K562 (cell line): ENCODE data around the gene SH3GLB2. TPM values are rescaled to one million over a fixed set of nuclear protein-coding genes. Genes with fewer than 3 reads are reported as not detected.
A peak's percentile ranks its signal among the peaks of the same experiment; 100 is the strongest.

Experiments used
- ATAC-seq: fragments of 200-7000 bp; cut with Tn5 transposase; 3 replicates; pipeline ENCODE4 v1.9.1; 2020; ENCODE audit warnings: moderate library complexity
- BruUV-seq: library from RNA; stranded (reverse); fragments of 400-500 nt; replicated peaks from 2 replicates; lab custom pipeline; 2021; lab: Mats Ljungman, UMichigan
- CTCF ChIA-PET: fragments of 300-600 bp; formaldehyde crosslinking; extraction: SDS; loops from one replicate; lab custom pipeline; 2021; ENCODE audit warnings: low intra/inter-chr PET ratio; lab: Yijun Ruan, JAX
- POLR2A ChIA-PET: fragments of 300-600, 350-650 bp; sonication (Branson Sonifier 250); formaldehyde crosslinking; extraction: SDS; loops from one replicate; lab custom pipeline; 2021; ENCODE audit warnings: antibody characterized with exemption, inconsistent platforms; lab: Yijun Ruan, JAX
- DNase-seq, 4 experiments: peaks; one replicate each; pipeline versions ENCODE4 v3.0.0 to v3.0.0-alpha.2; 2011 to 2018; ENCODE audit warnings: low spot score in 3 of 4, mixed read lengths in 3 of 4; ENCODE audit errors: extremely low read depth in 1 of 4
- FAIRE-seq: peaks from 2 replicates; lab custom pipeline; 2011; peaks lifted over from hg19 to GRCh38; lab: Jason Lieb, UNC
- H2AFZ ChIP-seq: 2 replicates; pipeline ENCODE4 v1.6.0; 2011; ENCODE audit warnings: low read depth, low read length, control low read depth, inconsistent platforms
- H3K27ac ChIP-seq: fragments of 200-600 bp; 3 replicates; pipeline ENCODE4 v1.8.0; 2011; ENCODE audit warnings: low read depth, mild to moderate bottlenecking, control low read depth, inconsistent platforms, low read length, moderate library complexity, mixed read lengths; ENCODE audit errors: extremely low read depth
- H3K27me3 ChIP-seq, 2 experiments: fragments of 300-600 bp in 1 of 2; 2 replicates in 1 of 2; 3 replicates in 1 of 2; pipeline versions ENCODE4 v1.6.0 to v1.8.0; 2011; ENCODE audit warnings: inconsistent platforms in 2 of 2, low read length in 2 of 2, mild to moderate bottlenecking in 1 of 2, mixed read lengths in 1 of 2, moderate library complexity in 1 of 2; ENCODE audit not compliant: control insufficient read depth in 2 of 2, insufficient read depth in 2 of 2
- H3K36me3 ChIP-seq: fragments of 300-600 bp; 3 replicates; pipeline ENCODE4 v1.8.0; 2011; ENCODE audit warnings: mild to moderate bottlenecking, low read length, inconsistent platforms; ENCODE audit not compliant: control insufficient read depth, insufficient read depth
- H3K4me1 ChIP-seq, 2 experiments: fragments of 200-600 bp in 1 of 2; replicated peaks in 1 of 2; 2 replicates in 1 of 2; 3 replicates in 1 of 2; pipeline versions ENCODE4 v1.5.1 to v1.8.0; 2011; ENCODE audit warnings: inconsistent platforms in 2 of 2, low read length in 2 of 2, mild to moderate bottlenecking in 1 of 2, mixed read lengths in 1 of 2, moderate library complexity in 1 of 2; ENCODE audit not compliant: control insufficient read depth in 2 of 2, insufficient read depth in 2 of 2
- H3K4me2 ChIP-seq: 2 replicates; pipeline ENCODE4 v1.6.1; 2011; ENCODE audit warnings: low read length, control low read depth, inconsistent platforms, mixed read lengths; ENCODE audit not compliant: insufficient read depth
- H3K4me3 ChIP-seq: fragments of 200-600 bp; sonication (generic), shearing (Covaris generic); 2 replicates; pipeline ENCODE4 v1.5.1; 2016; ENCODE audit warnings: control low read depth, inconsistent platforms
- H3K79me2 ChIP-seq: fragments of 200-600 bp; 3 replicates; pipeline ENCODE4 v1.8.0; 2011; ENCODE audit warnings: low read length, inconsistent platforms; ENCODE audit not compliant: control insufficient read depth, insufficient read depth
- H3K9ac ChIP-seq, 2 experiments: 2 replicates each; pipeline versions ENCODE4 v1.6.0 to v1.6.1; 2011; ENCODE audit warnings: low read depth in 2 of 2, low read length in 2 of 2, control low read depth in 1 of 2, inconsistent platforms in 1 of 2, mild to moderate bottlenecking in 1 of 2, mixed read lengths in 1 of 2; ENCODE audit not compliant: insufficient read depth in 1 of 2
- H3K9me1 ChIP-seq: one replicate; pipeline ENCODE4 v1.6.0; 2011; ENCODE audit warnings: inconsistent platforms, mild to moderate bottlenecking, low read length, moderate library complexity; ENCODE audit not compliant: control insufficient read depth, insufficient read depth
- H3K9me3 ChIP-seq: replicated peaks from 2 replicates; pipeline ENCODE4 v1.5.1; 2011; ENCODE audit warnings: low read depth, low read length, inconsistent platforms; ENCODE audit not compliant: control insufficient read depth, insufficient read depth
- H4K20me1 ChIP-seq: replicated peaks from 2 replicates; pipeline ENCODE4 v1.6.1; 2011; ENCODE audit warnings: low read length, inconsistent platforms, mixed read lengths; ENCODE audit not compliant: control insufficient read depth, insufficient read depth
- EGR1 ChIP-seq: fragments of 450-650 bp; conservative IDR thresholded peaks from 2 replicates; pipeline ENCODE4 v1.6.1; 2017; ENCODE audit warnings: mild to moderate bottlenecking
- KDM4B ChIP-seq, 2 experiments: fragments of 450-650 bp in 1 of 2; sonication (generic) in 1 of 2; IDR thresholded peaks; 2 replicates each; pipeline ENCODE4 v1.6.1; 2016 to 2017; ENCODE audit warnings: borderline replicate concordance in 2 of 2, antibody characterized with exemption in 1 of 2, low read depth in 1 of 2, mild to moderate bottlenecking in 1 of 2
- NR2C2 ChIP-seq, 2 experiments: fragments of 200-800 bp in 1 of 2; sonication (Bioruptor generic) in 1 of 2; sonication (generic) in 1 of 2; formaldehyde crosslinking in 1 of 2; IDR thresholded peaks; 2 replicates each; pipeline versions ENCODE4 v1.6.1 to v1.8.0; 2016 to 2022; ENCODE audit warnings: mild to moderate bottlenecking in 1 of 2, missing compliant biosample characterization in 1 of 2, missing genetic modification characterization in 1 of 2, missing genetic modification reagents in 1 of 2
- POLR2G ChIP-seq: fragments of 200-400 bp; formaldehyde crosslinking; IDR thresholded peaks from 2 replicates; pipeline ENCODE4 v1.6.1; 2017; ENCODE audit warnings: low read depth, mild to moderate bottlenecking, antibody characterized with exemption, low read length, moderate library complexity
- RFX7 ChIP-seq: fragments of 250-450 bp; sonication (Bioruptor Pico); IDR thresholded peaks from 2 replicates; pipeline ENCODE4 v1.5.1; 2021; ENCODE audit warnings: mild to moderate bottlenecking
- SP1 ChIP-seq: sonication (generic); formaldehyde crosslinking; IDR thresholded peaks from 2 replicates; pipeline ENCODE4 v1.8.1; 2022; ENCODE audit warnings: mild to moderate bottlenecking, missing genetic modification reagents
- WGBS: fragments of 100-300 bp; shearing (Covaris generic); methylation state at CpG from one replicate; pipeline ENCODE4 v1.1.6; 2016; ENCODE audit warnings: low coverage, mixed read lengths; ENCODE audit not compliant: insufficient coverage; ENCODE audit errors: missing lambda C conversion rate; 5-methylcytosine and 5-hydroxymethylcytosine counted together
- in situ Hi-C: fragments of 300-500 bp; cut with MboI; formaldehyde crosslinking; loops from 4 replicates; pipeline ENCODE4 v1.15.0; 2018; ENCODE audit warnings: inconsistent platforms, mixed read lengths
- intact Hi-C: fragments of 100-400 bp; cut with micrococcal nuclease; formaldehyde crosslinking; loops from 2 replicates; pipeline ENCODE4 v1.14.2; 2022
- polyA plus RNA-seq, 8 experiments: library from polyadenylated mRNA; depleted of rRNA in 4 of 8; stranded (reverse) in 5 of 8; unstranded in 3 of 8; fragments of >200 nt; fragmentation: Nextera tagmentation in 2 of 8; fragmentation: Illumina TruSeq in 1 of 8; extraction: Ambion mirVana in 2 of 8; extraction: Trizol in 1 of 8; gene quantifications; 2 replicates each; pipeline versions ENCODE4 v1.2.1 to v1.2.3, GENCODE V29; 2011 to 2014; ENCODE audit warnings: inconsistent platforms in 1 of 8, missing spikeins in 1 of 8
- total RNA-seq, 7 experiments: library from RNA; depleted of rRNA in 6 of 7; stranded (reverse); fragments of >200 nt in 6 of 7; fragmentation: Illumina TruSeq in 2 of 7; extraction: Trizol in 2 of 7; gene quantifications; 2 replicates each; pipeline versions ENCODE4 v1.2.1 to v1.2.3, GENCODE V29; 2011 to 2021; ENCODE audit warnings: low replicate concordance in 1 of 7

The SH3GLB2 gene
- total and polyA plus RNA-seq, 9 of the 15 experiments (the other 6 are each of a cell fraction or from before 2014, with no cell fraction given), result 0.20 to 118 (median 58.8) TPM

- WGBS, result 80% methylated on average over 21 of the region's 21 CpGs
- Histone ChIP-seq H2AFZ (no peak overlapping the region), H3K9me3 (no peaks in the 10 kb centered on the region), H3K27me3 (no peaks in the 10 kb centered on the region), H3K9ac (peak overlapping the region in 1 of 2 experiments; percentile 68; a peak in 2 of 4 replicates), H3K4me2 (no peak overlapping the region)
- FAIRE-seq (no peak), DNase-seq (peak in 1 of 4 experiments; percentile 14)
- intact Hi-C loops, result no loop called here
- TF ChIP-seq POLR2G, result 0 out of 2 replicates have a peak, but pooled peaks have one; percentile 2
- TF ChIP-seq RFX7 (CRISPR knock-in tag), result no peak
- no peak for TF ChIP-seq NR2C2 (CRISPR knock-in tag; IDR thresholded peaks at IDR 0.05)
- no peak for TF ChIP-seq NR2C2 (tag; IDR thresholded peaks at IDR 0.05)
- TF ChIP-seq EGR1, result peak; percentile 65; the same call in 1 of the 2 replicates
- TF ChIP-seq KDM4B (IDR thresholded peaks at IDR 0.05; ENCODE audit: borderline replicate concordance in 2 of 2, low read depth in 1 of 2), result no peak
- no peak for TF ChIP-seq SP1 (CRISPR knock-in tag)
- TF ChIP-seq, all 486 proteins: peak for 2
- Histone ChIP-seq H3K27ac (no peak overlapping the region), H3K79me2 (no peaks in the 10 kb centered on the region), H4K20me1 (no peaks in the 10 kb centered on the region), H3K4me1 (peaks cover 0 to 12% of the 10 kb centered on the region in 2 experiments; a peak in 2 of 5 replicates), H3K36me3 (peaks cover 71% of the 10 kb centered on the region; the same call in 2 of the 3 replicates), H3K9me1 (no peaks in the 10 kb centered on the region), H3K4me3 (no peak overlapping the region)
- in situ Hi-C loops, result no loop called here
- ATAC-seq, result no peak
- ChIA-PET POLR2A (interaction anchor here (1.1 to 1.8 kb wide), 4 partner anchors 8 to 23 kb away, joined by 4 to 7 read pairs (median 6); partner anchors contain the start of gene MIGA2), CTCF (no interaction called here)
- no TSS peak for BruUV-seq
These were observed 31.0 kb upstream of the SH3GLB2 start for GRCh38 chr9:129058965-129059795.
